ENCODE measurements around the gene SLC52A1. TPM values are rescaled to one million over a fixed set of nuclear protein-coding genes. Genes with fewer than 3 reads are reported as not detected.

Gene SLC52A1
- total and polyA plus RNA-seq, 2 of the 13 experiments (the other 11 are each of a cell fraction or from before 2014, with no cell fraction given), result 0.03 to 0.13 TPM

DNA sequence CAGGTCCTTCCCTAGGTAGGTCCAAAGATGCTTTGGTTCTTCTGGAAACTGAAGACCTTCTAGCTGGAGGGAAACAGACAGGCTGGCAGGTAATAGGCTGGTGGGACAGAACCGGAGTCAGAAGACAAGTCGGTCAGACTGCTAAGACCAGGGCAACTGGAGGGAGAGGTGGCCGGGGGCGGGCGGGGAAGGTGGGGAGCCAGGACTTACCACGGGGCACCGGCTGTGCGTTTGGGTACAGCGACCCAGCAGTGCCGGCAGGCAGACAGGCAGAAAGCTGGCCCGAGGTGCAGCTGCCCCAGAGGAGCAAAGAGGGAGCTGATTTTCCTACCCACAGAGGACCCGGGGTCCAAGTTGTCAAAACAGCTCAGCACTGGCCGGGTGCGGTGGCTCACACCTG, 575 bp downstream of the SLC52A1 start (continued):
- TF ChIP-seq EP300 (IDR thresholded peaks at IDR 0.05; ENCODE audit: low read depth in 2 of 2, low read length in 2 of 2) (no peak), EP300 (CRISPR knock-in tag; IDR thresholded peaks at IDR 0.05; ENCODE audit: borderline replicate concordance) (no peak), YEATS4 (CRISPR knock-in tag; IDR thresholded peaks at IDR 0.05; ENCODE audit: borderline replicate concordance) (no peak), POLR2AphosphoS5 (IDR thresholded peaks at IDR 0.05; ENCODE audit: low read depth, low read length) (no peak), ZNF607 (CRISPR knock-in tag; IDR thresholded peaks at IDR 0.05; ENCODE audit: borderline replicate concordance) (no peak), HIVEP1 (CRISPR knock-in tag; IDR thresholded peaks at IDR 0.05) (no peak), ZNF7 (CRISPR knock-in tag; IDR thresholded peaks at IDR 0.05) (no peak), TRAFD1 (CRISPR knock-in tag; IDR thresholded peaks at IDR 0.05; ENCODE audit: borderline replicate concordance) (no peak), CENPT (CRISPR knock-in tag; IDR thresholded peaks at IDR 0.05; ENCODE audit: low read depth) (no peak), STAG1 (CRISPR knock-in tag; IDR thresholded peaks at IDR 0.05) (no peak), GMEB2 (CRISPR knock-in tag; IDR thresholded peaks at IDR 0.05; ENCODE audit: low read depth) (no peak), ZNF260 (CRISPR knock-in tag; IDR thresholded peaks at IDR 0.05; ENCODE audit: borderline replicate concordance, low read depth) (no peak), ZNF549 (CRISPR knock-in tag; IDR thresholded peaks at IDR 0.05) (no peak)
- TF ChIP-seq, protein P1, sequence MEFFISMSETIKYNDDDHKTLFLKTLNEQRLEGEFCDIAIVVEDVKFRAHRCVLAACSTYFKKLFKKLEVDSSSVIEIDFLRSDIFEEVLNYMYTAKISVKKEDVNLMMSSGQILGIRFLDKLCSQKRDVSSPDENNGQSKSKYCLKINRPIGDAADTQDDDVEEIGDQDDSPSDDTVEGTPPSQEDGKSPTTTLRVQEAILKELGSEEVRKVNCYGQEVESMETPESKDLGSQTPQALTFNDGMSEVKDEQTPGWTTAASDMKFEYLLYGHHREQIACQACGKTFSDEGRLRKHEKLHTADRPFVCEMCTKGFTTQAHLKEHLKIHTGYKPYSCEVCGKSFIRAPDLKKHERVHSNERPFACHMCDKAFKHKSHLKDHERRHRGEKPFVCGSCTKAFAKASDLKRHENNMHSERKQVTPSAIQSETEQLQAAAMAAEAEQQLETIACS (CRISPR knock-in tag; IDR thresholded peaks at IDR 0.05), result no peak

Data from HepG2 (cell line).